ENCODE data around the gene PLA2G4D.
A peak's percentile ranks its signal among the peaks of the same experiment; 100 is the strongest.
"Not testable (repeated sequence)": the region's sequence is repeated elsewhere in the genome, so short reads cannot be mapped to it uniquely, and the experiment has no call there.

PLA2G4D gene

DNA sequence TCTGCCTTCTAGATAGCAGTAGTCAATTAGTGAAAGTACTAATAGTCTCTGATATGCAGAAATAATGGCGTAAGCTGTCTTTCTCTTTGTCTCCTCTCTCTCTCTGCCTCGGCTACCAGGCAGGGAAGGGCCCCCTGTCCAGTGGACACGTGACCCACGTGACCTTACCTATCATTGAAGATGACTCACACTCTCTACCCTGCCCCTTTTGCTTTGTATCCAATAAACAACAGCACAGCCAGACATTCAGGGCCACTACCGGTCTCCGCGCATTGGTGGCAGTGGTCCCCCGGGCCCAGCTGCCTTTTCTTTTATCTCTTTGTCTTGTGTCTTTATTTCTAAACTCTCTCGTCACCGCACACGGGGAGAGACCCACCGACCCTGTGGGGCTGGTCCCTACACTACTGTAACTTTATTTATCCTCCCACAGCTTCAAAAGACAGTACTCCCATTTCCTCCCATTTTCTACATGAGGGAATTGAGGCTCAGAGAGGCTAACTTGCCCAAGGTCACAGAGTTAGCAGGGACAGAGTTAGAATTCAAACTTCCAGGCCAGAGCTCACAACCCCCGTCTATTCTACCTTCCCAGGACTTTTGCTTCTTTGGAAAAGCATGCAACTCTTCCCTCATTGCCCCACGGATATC, 2.5 kb downstream of the PLA2G4D start:
- DNase-seq (ENCODE audit: low read depth in 3 of 3, low spot score in 1 of 3): not testable (repeated sequence)

GRCh38 chr15:42090781-42091180, 3.6 kb downstream of the PLA2G4D start:
- no peak for DNase-seq (ENCODE audit: low read depth in 3 of 3, low spot score in 1 of 3)

GRCh38 chr15:42090370-42090769, 4.0 kb downstream of the PLA2G4D start:
- DNase-seq (ENCODE audit: low read depth in 3 of 3, low spot score in 1 of 3): no peak

DNA sequence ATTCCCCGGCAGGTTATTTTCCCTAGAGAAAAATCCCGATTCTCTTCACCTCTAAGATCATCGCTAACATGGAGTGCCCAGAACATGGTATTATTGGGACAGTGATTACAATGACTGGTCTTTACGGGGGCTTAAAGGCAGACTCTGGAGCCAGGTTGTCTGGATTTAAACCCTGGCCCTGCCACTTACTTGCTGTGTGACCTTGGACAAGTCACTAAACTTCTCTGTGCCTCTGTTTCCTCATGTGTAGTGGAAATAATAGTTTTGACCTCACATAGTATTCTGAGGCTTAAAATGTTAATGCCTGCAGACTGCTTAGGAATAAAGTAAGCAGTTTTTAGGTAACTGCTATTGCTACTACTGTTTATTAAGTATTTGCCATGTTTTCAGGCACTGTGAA, 4.4 kb downstream of the PLA2G4D start:
- no peak for DNase-seq (ENCODE audit: low read depth in 3 of 3, low spot score in 1 of 3)

GRCh38 chr15:42088801-42089640, 5.3 kb downstream of the PLA2G4D start:
- no peak for DNase-seq (ENCODE audit: low read depth in 3 of 3, low spot score in 1 of 3)

- DNase-seq (ENCODE audit: low read depth in 3 of 3, low spot score in 1 of 3): no peak
Measured at GRCh38 chr15:42087926-42088800, 6.2 kb downstream of the PLA2G4D start.

DNA sequence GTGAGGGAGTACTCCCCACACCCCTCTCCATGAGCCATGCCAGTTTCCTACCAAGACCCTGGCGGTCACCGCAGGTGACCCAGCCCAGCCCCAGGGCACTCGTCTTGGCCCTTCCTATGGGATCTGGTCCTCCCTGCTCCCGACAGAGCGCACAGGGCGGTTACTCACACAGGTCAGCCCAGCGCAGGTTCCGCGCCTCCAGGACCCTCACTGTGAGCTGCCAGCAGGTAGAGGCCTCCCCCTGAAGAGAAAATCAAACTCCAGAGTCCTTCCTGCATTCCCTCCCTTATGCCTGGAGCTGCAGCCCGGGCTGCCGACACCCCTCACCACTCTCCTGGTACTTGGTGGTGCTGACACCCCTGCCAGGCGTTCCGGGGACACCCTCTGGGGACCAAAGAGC, 6.9 kb downstream of the PLA2G4D start:
- DNase-seq (ENCODE audit: low read depth in 3 of 3, low spot score in 1 of 3): no peak

GRCh38 chr15:42085721-42086120, 8.6 kb downstream of the PLA2G4D start:
- no peak for DNase-seq (ENCODE audit: low read depth in 3 of 3, low spot score in 1 of 3)

DNA sequence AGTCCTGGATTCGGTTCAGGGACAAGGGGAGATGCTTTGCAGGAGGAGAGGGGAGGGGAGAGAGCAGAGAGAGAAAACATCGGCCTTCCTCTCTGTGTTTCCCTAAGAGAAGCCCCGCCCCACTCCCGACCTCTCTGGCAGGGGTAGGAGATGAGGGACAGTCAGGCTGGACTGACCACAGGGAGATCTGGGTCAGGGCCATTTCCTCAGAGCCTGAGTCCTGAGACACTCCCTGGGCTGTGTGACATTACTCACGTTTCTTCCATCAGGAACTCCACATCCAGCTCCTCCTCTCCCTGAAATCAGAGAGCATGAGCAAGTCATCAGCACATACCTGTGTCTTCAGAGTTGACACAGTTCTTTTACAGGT, 9.1 kb downstream of the PLA2G4D start:
- no peak for DNase-seq (ENCODE audit: low read depth in 3 of 3, low spot score in 1 of 3)

- peak in 2 of 3 donors; percentile 5 to 19 for DNase-seq (ENCODE audit: low read depth in 3 of 3, low spot score in 1 of 3)
Measured at GRCh38 chr15:42084465-42085235, 9.7 kb downstream of the PLA2G4D start.

GRCh38 chr15:42083916-42084315, 10.4 kb downstream of the PLA2G4D start:
- no peak for DNase-seq (ENCODE audit: low read depth in 3 of 3, low spot score in 1 of 3)

- no peak for DNase-seq (ENCODE audit: low read depth in 3 of 3, low spot score in 1 of 3)
Measured at GRCh38 chr15:42083605-42083908, 10.8 kb downstream of the PLA2G4D start.

DNA sequence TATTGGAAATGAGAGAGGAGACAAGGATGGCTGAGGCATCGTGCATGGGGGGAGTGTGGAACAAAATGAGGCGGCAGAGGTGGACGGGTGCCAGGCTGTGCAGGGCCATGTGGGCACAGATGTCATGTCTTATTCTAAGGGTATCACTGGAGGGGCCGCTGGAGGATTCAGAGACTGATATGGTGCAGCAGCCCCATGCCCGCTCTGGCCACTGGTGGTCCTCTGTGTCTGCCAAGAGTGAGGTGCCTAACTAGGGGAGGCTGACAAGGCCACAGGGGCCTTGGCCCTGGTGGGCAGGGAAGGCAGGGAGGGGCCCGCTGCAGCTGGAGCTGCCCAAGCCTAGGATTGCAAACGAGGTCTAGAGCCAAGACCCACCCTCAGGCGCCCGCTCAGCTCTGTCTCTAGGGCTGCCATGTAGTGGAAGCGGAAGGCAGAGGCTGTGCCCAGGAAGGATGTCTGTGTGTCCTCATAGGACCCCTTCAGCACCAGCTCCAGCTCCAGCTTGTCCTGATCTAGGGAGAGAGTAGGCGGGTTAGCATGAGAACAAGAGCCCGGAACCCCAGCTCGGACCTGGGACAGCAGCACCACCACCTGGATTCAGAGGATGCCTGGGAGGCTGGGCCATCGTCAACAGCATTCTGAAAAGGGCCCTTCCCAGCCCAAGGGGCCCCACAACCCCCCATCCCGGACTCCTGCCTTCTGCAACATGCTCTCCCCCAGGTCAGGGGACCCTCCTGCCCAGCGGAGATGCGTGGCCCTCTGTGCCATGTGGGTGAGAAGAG, 11.3 kb downstream of the PLA2G4D start:
- DNase-seq (ENCODE audit: low read depth in 3 of 3, low spot score in 1 of 3): no peak

- DNase-seq (ENCODE audit: low read depth in 3 of 3, low spot score in 1 of 3): no peak
Measured at GRCh38 chr15:42082141-42082540, 12.2 kb downstream of the PLA2G4D start.

DNA sequence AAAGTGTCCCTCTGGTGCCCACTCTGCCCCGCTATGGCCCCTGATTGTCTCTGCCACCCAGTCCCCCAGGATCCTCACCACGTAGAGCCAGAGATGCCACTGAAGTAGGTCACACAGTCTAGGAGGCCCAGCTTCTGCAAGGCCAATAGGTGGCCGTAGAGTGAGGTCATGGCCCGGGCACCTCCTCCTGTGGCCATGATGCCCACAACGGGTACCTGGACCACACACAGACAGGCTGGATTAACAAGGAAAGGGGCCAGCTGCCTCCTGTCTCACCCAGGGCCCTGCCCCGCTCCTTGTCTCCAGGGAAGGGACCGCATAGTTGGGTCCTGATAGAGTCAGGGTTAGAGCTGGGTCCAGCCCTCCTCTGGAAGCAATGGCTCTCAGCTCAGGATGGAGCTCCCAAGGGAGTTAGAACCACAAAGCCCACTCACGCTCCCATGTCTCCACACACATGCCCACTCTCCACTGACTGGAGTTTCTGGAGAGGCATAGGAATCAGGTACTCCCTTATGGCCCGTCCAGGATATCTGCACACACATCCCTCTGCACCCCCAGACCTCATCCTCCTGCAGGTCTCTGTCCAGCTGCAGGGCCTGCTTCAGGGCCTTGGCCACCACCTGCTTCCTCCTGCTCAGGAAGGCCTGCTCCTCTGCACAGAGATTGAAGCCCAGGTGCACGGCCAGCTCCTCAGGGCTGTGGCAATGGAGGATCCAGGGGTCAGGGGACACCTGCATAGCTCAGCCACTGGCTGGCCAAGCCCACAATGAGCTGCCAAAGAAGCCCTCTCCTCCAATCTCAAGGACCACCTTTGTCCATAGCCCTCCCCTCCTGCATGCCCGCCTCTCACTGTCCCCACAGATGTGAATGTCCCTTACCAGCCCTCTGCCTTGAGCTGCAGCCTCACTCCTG, 13.2 kb downstream of the PLA2G4D start:
- DNase-seq (ENCODE audit: low read depth in 3 of 3, low spot score in 1 of 3): no peak

DNA sequence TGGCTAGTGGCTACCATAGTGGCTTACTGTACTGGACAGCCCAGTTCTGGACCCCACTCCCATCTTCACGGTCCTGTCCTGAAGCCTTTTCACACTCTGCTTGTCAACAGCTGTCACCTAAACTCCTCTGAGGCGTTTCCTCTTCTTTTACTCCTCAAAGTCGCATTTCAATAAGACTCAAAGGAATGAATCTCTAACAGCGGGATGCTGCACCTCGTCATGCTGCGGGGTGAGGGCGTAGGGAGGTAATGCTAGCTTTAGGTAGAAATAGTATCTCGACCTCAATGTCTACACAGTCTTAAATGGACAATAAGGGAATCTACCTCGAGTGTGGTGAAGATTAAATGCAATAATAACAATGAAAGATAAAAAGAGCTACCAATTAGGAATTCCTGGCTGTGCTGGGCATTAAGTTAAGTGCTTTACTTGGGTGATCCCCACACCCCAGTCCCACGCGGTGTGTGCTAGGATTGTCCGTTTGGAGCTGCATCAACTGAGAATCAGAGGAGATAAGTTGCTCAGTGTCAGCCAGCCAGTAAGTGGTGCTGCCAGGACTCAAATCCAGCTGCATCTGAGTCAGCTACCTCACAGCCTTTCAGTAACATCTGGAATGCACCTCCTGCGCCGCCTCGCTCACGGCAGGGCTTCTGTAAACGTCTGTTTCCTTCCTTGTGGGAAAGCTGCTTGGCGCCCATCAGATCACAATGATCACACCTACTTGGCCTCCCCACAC, 14.0 kb downstream of the PLA2G4D start:
- DNase-seq (ENCODE audit: low read depth in 3 of 3, low spot score in 1 of 3): no peak

- DNase-seq (ENCODE audit: low read depth in 3 of 3, low spot score in 1 of 3): no peak
Measured at GRCh38 chr15:42079401-42079908, 14.9 kb downstream of the PLA2G4D start.

- no peak for DNase-seq (ENCODE audit: low read depth in 3 of 3, low spot score in 1 of 3)
Measured at GRCh38 chr15:42078903-42079302, 15.5 kb downstream of the PLA2G4D start.
